Measurements from ENCODE around the gene TRERF1. TPM values are rescaled to one million over a fixed set of nuclear protein-coding genes. Genes with fewer than 3 reads are reported as not detected.

TRERF1 gene
- total and polyA plus RNA-seq, 2 of the 8 experiments (the other 6 are each of a cell fraction or from before 2014, with no cell fraction given), result 10.8 to 21.5 TPM

DNA sequence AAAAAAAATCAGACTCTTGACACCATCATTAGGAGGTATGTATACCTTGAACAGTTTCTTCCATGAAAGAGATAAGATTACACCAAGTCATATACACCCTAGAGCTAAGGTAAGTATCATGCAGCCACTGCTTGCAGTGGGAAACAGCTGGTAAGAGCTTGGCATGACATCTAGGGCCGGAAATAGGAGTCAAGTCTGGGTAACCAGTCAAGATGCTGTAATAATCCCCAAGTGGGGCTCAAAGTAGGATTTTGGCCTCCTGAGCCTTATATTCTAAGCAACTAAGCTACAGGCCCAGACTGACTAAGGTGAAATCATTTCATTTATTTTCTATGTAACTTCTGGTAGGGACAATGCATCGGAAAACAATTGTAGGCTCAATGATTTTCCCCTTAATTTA lies 23.9 kb downstream of the TRERF1 start:
- H4K91ac ChIP-seq (replicated peaks; ENCODE audit: insufficient read length, low read length), result no peak overlapping the region
- FAIRE-seq (no peak), DNase-seq (ENCODE audit: low read depth in 1 of 2, low spot score in 2 of 2) (no peak)
- H3K14ac ChIP-seq (ENCODE audit: insufficient read length), result no peak overlapping the region
- H2AFZ ChIP-seq (ENCODE audit: low read length), result no peak overlapping the region
- WGBS, 2 experiments (ENCODE audit: extremely low coverage in 1 of 2, insufficient coverage in 1 of 2, insufficient read length in 1 of 2, insufficient replicate concordance in 2 of 2, low coverage in 1 of 2, low lambda C conversion rate in 2 of 2, missing lambda C conversion rate in 1 of 2), result 98% methylated on average over 2 of the region's 2 CpGs; no CpG with 5 or more reads in 1 of the 2 experiments
- H3K56ac ChIP-seq (replicated peaks; ENCODE audit: insufficient read length, low read depth, low read length), result no peak overlapping the region
- no peak overlapping the region for H3K23ac ChIP-seq (ENCODE audit: insufficient read length)
- no peak overlapping the region for H2BK12ac ChIP-seq (ENCODE audit: low read depth, low read length)
- H3K4me1 ChIP-seq (replicated peaks in 1 of 4; ENCODE audit: control insufficient read depth in 3 of 4, insufficient read depth in 4 of 4, low read length in 3 of 4), result peaks cover 4 to 16% (median 13%) of the 10 kb centered on the region in 4 experiments; a peak in 5 of 7 replicates
- no peaks in the 10 kb centered on the region for H3K36me3 ChIP-seq (ENCODE audit: control insufficient read depth in 2 of 4, insufficient read depth in 4 of 4, low read length in 3 of 4)
- peaks cover 5 to 14% of the 10 kb centered on the region in 2 experiments for H4K20me1 ChIP-seq (replicated peaks in 1 of 2; ENCODE audit: control insufficient read depth in 1 of 2, insufficient read depth in 2 of 2, low read length in 2 of 2)
- no peak for TF ChIP-seq TEAD4 (IDR thresholded peaks at IDR 0.05; ENCODE audit: low read depth, low read length)
- no peak for TF ChIP-seq EZH2 (IDR thresholded peaks at IDR 0.05; ENCODE audit: low read depth, low read length, severe bottlenecking)
- no peak for TF ChIP-seq KDM5A (IDR thresholded peaks at IDR 0.05; ENCODE audit: low read length)
- no peak for TF ChIP-seq TCF12 (IDR thresholded peaks at IDR 0.05; ENCODE audit: low read depth, low read length)
- no peak for TF ChIP-seq ASH2L (IDR thresholded peaks at IDR 0.05; ENCODE audit: low read length)
- no peak for TF ChIP-seq TBP (IDR thresholded peaks at IDR 0.05; ENCODE audit: low read depth, low read length)
- no peak for TF ChIP-seq POU5F1 (IDR thresholded peaks at IDR 0.05; ENCODE audit: low read depth, low read length)
- no peak for TF ChIP-seq RNF2 (IDR thresholded peaks at IDR 0.05; ENCODE audit: borderline replicate concordance, low read depth, low read length, missing control alignments, poor library complexity, severe bottlenecking)
- no peak for TF ChIP-seq HDAC2 (IDR thresholded peaks at IDR 0.05; ENCODE audit: borderline replicate concordance in 1 of 2, low read depth in 2 of 2, low read length in 2 of 2)
- no peak for TF ChIP-seq POLR2AphosphoS5 (IDR thresholded peaks at IDR 0.05; ENCODE audit: low read depth, low read length)
- no peaks in the 10 kb centered on the region for H3K23me2 ChIP-seq (ENCODE audit: low read depth, low read length)
- no peaks in the 10 kb centered on the region for H3K9me3 ChIP-seq (ENCODE audit: insufficient read depth in 2 of 2, low read depth in 1 of 2, low read length in 1 of 2)
- H3K79me1 ChIP-seq (ENCODE audit: low read depth, low read length), result peaks cover 10% of the 10 kb centered on the region
- no peak overlapping the region for H2BK5ac ChIP-seq (ENCODE audit: low read depth, low read length)
- H3K79me2 ChIP-seq (ENCODE audit: control insufficient read depth in 1 of 2, insufficient read depth in 2 of 2, low read length in 2 of 2), result peaks cover 3 to 92% of the 10 kb centered on the region in 2 experiments; a peak in 3 of 4 replicates
- no peak overlapping the region for H3K4ac ChIP-seq (replicated peaks; ENCODE audit: insufficient read length, low read depth, low read length)
- no peak overlapping the region for H3K27ac ChIP-seq (ENCODE audit: low read depth, low read length)
- H2BK20ac ChIP-seq (ENCODE audit: low read length), result no peak overlapping the region
- H2BK120ac ChIP-seq (replicated peaks; ENCODE audit: low read depth, low read length), result no peak overlapping the region
- CTCF ChIA-PET (ENCODE audit: partially characterized antibody), result interaction anchor here (0.6 to 1.5 kb wide), 6 partner anchors 10 to 642 kb away, joined by 3 to 4 read pairs (median 3); no protein-coding TSS in a partner anchor
- no peak overlapping the region for H2BK15ac ChIP-seq (ENCODE audit: low read length)
- no peak overlapping the region for H4K5ac ChIP-seq (ENCODE audit: insufficient read length, low read depth, low read length)
- no peak overlapping the region for H3K4me3 ChIP-seq (ENCODE audit: extremely low read depth in 1 of 4, insufficient read depth in 2 of 4, low read depth in 3 of 4, low read length in 4 of 4)
- H4K8ac ChIP-seq (ENCODE audit: extremely low read depth, insufficient read depth, low read length), result no peak overlapping the region
- H3K9ac ChIP-seq (replicated peaks in 1 of 4; ENCODE audit: extremely low read depth in 1 of 4, low read depth in 3 of 4, low read length in 3 of 4), result no peak overlapping the region
- no peak overlapping the region for H3K4me2 ChIP-seq (ENCODE audit: insufficient read depth in 1 of 2, low read depth in 2 of 2, low read length in 2 of 2)
- POLR2A ChIA-PET (ENCODE audit: partially characterized antibody), result interaction anchor here (1.2 kb wide), 1 partner anchor 12 kb away, joined by 3 read pairs; no protein-coding TSS in a partner anchor
- no peak overlapping the region for H3K18ac ChIP-seq (ENCODE audit: extremely low read depth, low read length)
- no peak overlapping the region for H2AK5ac ChIP-seq (ENCODE audit: low read depth, low read length)
- H3K27me3 ChIP-seq (replicated peaks in 1 of 4; ENCODE audit: control insufficient read depth in 3 of 4, extremely low read depth in 1 of 4, insufficient read depth in 3 of 4, low read length in 3 of 4), result no peaks in the 10 kb centered on the region

Data from H1 (cell line).